Measurements from ENCODE around the gene IQSEC2. TPM values are rescaled to one million over a fixed set of nuclear protein-coding genes. Genes with fewer than 3 reads are reported as not detected.

IQSEC2 gene
- total and polyA plus RNA-seq, 2 donors (not counting 1 experiment from before 2014, with no cell fraction given): 0.58 to 0.94 TPM

DNA sequence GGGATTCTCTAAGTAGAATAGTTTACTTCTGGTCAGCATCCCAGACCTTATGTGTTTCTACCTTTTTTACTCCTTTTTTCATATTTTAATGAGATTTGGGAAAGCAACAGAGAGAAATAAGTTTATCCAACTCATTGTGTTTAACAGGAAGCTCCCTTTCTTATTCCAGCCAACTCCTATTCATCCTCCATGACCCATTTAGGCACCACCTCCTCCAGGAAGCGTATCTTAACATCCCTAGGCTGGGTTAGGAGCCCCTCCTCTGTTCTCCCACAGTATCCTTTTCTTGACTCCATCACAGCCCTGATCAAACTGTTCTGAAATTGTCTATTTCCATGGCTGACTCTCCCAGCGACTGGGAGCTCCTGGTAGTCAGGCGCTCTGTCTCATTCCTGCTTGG lies 18.8 kb upstream of the IQSEC2 start:
- H3K27me3 Mint-ChIP-seq: no peaks in the 10 kb centered on the region
- TF ChIP-seq EZH2 (IDR thresholded peaks at IDR 0.05; ENCODE audit: borderline replicate concordance, insufficient read depth, low read depth, low read length, poor library complexity, severe bottlenecking): no peak
- TF ChIP-seq, protein P1, sequence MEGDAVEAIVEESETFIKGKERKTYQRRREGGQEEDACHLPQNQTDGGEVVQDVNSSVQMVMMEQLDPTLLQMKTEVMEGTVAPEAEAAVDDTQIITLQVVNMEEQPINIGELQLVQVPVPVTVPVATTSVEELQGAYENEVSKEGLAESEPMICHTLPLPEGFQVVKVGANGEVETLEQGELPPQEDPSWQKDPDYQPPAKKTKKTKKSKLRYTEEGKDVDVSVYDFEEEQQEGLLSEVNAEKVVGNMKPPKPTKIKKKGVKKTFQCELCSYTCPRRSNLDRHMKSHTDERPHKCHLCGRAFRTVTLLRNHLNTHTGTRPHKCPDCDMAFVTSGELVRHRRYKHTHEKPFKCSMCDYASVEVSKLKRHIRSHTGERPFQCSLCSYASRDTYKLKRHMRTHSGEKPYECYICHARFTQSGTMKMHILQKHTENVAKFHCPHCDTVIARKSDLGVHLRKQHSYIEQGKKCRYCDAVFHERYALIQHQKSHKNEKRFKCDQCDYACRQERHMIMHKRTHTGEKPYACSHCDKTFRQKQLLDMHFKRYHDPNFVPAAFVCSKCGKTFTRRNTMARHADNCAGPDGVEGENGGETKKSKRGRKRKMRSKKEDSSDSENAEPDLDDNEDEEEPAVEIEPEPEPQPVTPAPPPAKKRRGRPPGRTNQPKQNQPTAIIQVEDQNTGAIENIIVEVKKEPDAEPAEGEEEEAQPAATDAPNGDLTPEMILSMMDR (IDR thresholded peaks at IDR 0.05): no peak
- H3K4me1 Mint-ChIP-seq: no peaks in the 10 kb centered on the region
- Histone ChIP-seq H3K79me2 (ENCODE audit: control insufficient read depth, insufficient read depth, low read length) (no peaks in the 10 kb centered on the region), H3K27ac (ENCODE audit: low read length in 2 of 2) (no peak overlapping the region), H3K9ac (ENCODE audit: low read length) (no peak overlapping the region), H4K20me1 (ENCODE audit: control insufficient read depth, insufficient read depth, low read length, poor library complexity, severe bottlenecking) (no peaks in the 10 kb centered on the region), H2AFZ (ENCODE audit: insufficient read depth, low read depth, low read length, poor library complexity, severe bottlenecking) (no peak overlapping the region), H3K4me1 (ENCODE audit: control insufficient read depth in 2 of 2, insufficient read depth in 2 of 2, low read length in 2 of 2) (no peaks in the 10 kb centered on the region), H3K36me3 (replicated peaks in 1 of 2; ENCODE audit: control extremely low read depth in 1 of 2, control insufficient read depth in 1 of 2, extremely low read depth in 1 of 2, insufficient read depth in 2 of 2, low read length in 1 of 2) (no peaks in the 10 kb centered on the region), H3K4me3 (ENCODE audit: control extremely low read depth in 1 of 5, extremely low read depth in 1 of 5, insufficient read depth in 1 of 5, low read depth in 2 of 5, low read length in 4 of 5) (no peak overlapping the region), H3K27me3 (replicated peaks in 1 of 4; ENCODE audit: control extremely low read depth in 1 of 4, control insufficient read depth in 3 of 4, insufficient read depth in 4 of 4, low read length in 3 of 4) (no peaks in the 10 kb centered on the region), H3K9me3 (ENCODE audit: control extremely low read depth in 1 of 3, control insufficient read depth in 2 of 3, insufficient read depth in 1 of 3, low read length in 2 of 3) (no peaks in the 10 kb centered on the region), H3K4me2 (replicated peaks; ENCODE audit: low read depth, low read length, poor library complexity, severe bottlenecking) (no peak overlapping the region)
- 100% methylated on average over 1 of the region's 3 CpGs for WGBS (ENCODE audit: insufficient coverage)
- no peak overlapping the region for H3K4me3 Mint-ChIP-seq
- CTCF ChIA-PET: interaction anchor here (2.4 kb wide), 1 partner anchor 13 kb away, joined by 8 read pairs; no protein-coding TSS in a partner anchor
- H3K9me3 Mint-ChIP-seq (ENCODE audit: insufficient read depth): no peaks in the 10 kb centered on the region
- no peak overlapping the region for H3K27ac Mint-ChIP-seq
- ATAC-seq (ENCODE audit: low read depth) (no peak), DNase-seq (no peak)
- intact Hi-C loops (cut with micrococcal nuclease): no loop called here
- POLR2A ChIA-PET: no interaction called here

DNA sequence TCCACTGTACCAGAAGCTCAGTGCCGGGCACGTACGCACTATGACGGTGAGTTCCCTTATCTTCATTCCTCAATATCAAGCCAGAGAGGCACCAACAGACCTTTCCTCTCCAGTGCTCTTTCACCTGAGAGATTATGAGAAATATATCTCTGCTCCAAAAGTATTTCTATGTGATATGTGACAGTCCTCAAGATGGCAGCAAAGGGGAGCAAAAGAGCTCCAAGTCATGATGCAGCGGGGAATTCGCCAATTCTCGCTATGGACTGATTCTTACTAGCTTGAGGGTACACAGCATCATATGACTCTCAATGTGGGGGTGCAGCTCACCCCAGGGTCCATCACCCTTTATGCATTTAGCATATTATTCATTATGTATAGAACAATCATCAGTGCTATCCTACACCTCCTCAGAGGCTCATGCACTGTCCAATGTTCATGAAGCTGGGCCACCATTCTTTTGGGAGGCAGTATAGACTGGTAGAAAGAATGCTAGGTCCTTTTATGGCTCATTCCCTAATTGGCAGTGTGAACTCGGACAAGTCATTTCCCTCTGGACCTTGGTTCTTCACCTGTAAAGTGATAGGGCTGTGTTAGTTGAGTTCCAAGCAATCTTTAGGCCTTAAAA lies 12.8 kb upstream of the IQSEC2 start:
- H2AFZ ChIP-seq (ENCODE audit: insufficient read depth, low read depth, low read length, poor library complexity, severe bottlenecking): no peak overlapping the region
- H3K79me2 ChIP-seq (ENCODE audit: control insufficient read depth, insufficient read depth, low read length): no peaks in the 10 kb centered on the region
- Mint-ChIP-seq H3K9me3 (ENCODE audit: insufficient read depth) (no peaks in the 10 kb centered on the region), H3K4me3 (no peak overlapping the region), H3K27me3 (no peaks in the 10 kb centered on the region), H3K4me1 (no peaks in the 10 kb centered on the region), H3K27ac (no peak overlapping the region)
- no peaks in the 10 kb centered on the region for H3K9me3 ChIP-seq (ENCODE audit: control extremely low read depth in 1 of 3, control insufficient read depth in 2 of 3, insufficient read depth in 1 of 3, low read length in 2 of 3)
- no peaks in the 10 kb centered on the region for H4K20me1 ChIP-seq (ENCODE audit: control insufficient read depth, insufficient read depth, low read length, poor library complexity, severe bottlenecking)
- ATAC-seq (ENCODE audit: low read depth) (no peak), DNase-seq (no peak)
- TF ChIP-seq, protein P1 (IDR thresholded peaks at IDR 0.05): no peak
- no peak for TF ChIP-seq EZH2 (IDR thresholded peaks at IDR 0.05; ENCODE audit: borderline replicate concordance, insufficient read depth, low read depth, low read length, poor library complexity, severe bottlenecking)
- ChIA-PET POLR2A (no interaction called here), CTCF (interaction anchor here (2.5 kb wide), 1 partner anchor 19 kb away, joined by 8 read pairs; no protein-coding TSS in a partner anchor)
- intact Hi-C loops (cut with micrococcal nuclease): no loop called here
- no peak overlapping the region for H3K27ac ChIP-seq (ENCODE audit: low read length in 2 of 2)
- H3K9ac ChIP-seq (ENCODE audit: low read length): no peak overlapping the region
- H3K4me3 ChIP-seq (ENCODE audit: control extremely low read depth in 1 of 5, extremely low read depth in 1 of 5, insufficient read depth in 1 of 5, low read depth in 2 of 5, low read length in 4 of 5): no peak overlapping the region
- H3K36me3 ChIP-seq (replicated peaks in 1 of 2; ENCODE audit: control extremely low read depth in 1 of 2, control insufficient read depth in 1 of 2, extremely low read depth in 1 of 2, insufficient read depth in 2 of 2, low read length in 1 of 2): no peaks in the 10 kb centered on the region
- H3K4me2 ChIP-seq (replicated peaks; ENCODE audit: low read depth, low read length, poor library complexity, severe bottlenecking): no peak overlapping the region
- H3K4me1 ChIP-seq (ENCODE audit: control insufficient read depth in 2 of 2, insufficient read depth in 2 of 2, low read length in 2 of 2): no peaks in the 10 kb centered on the region
- H3K27me3 ChIP-seq (replicated peaks in 1 of 4; ENCODE audit: control extremely low read depth in 1 of 4, control insufficient read depth in 3 of 4, insufficient read depth in 4 of 4, low read length in 3 of 4): no peaks in the 10 kb centered on the region
- WGBS (ENCODE audit: insufficient coverage): 100% methylated on average over 1 of the region's 8 CpGs
